Adipocyte (in vitro differentiated cells): ENCODE results near the gene GTPBP4.
"Not testable (repeated sequence)": the region's sequence is repeated elsewhere in the genome, so short reads cannot be mapped to it uniquely, and the experiment has no call there.

Source experiments
- DNase-seq: peaks from one replicate; pipeline ENCODE4 v3.0.0-alpha.2; 2015; ENCODE audit warnings: low read depth
- H3K27me3 ChIP-seq: replicated peaks from 2 replicates; pipeline ENCODE4 v1.7.0; 2013; ENCODE audit warnings: mild to moderate bottlenecking, low read length, moderate library complexity; ENCODE audit not compliant: control insufficient read depth, insufficient read depth
- H3K36me3 ChIP-seq: 2 replicates; pipeline ENCODE4 v1.7.0; 2013; ENCODE audit warnings: low read length, mild to moderate bottlenecking, moderate library complexity; ENCODE audit not compliant: control insufficient read depth, insufficient read depth, severe bottlenecking
- H3K4me1 ChIP-seq: 2 replicates; pipeline ENCODE4 v1.7.0; 2013; ENCODE audit warnings: mild to moderate bottlenecking, low read length, moderate library complexity; ENCODE audit not compliant: control insufficient read depth, insufficient read depth
- H3K4me3 ChIP-seq: 2 replicates; pipeline ENCODE4 v1.7.0; 2013; ENCODE audit warnings: mild to moderate bottlenecking, low read length, moderate library complexity
- H3K9ac ChIP-seq: 2 replicates; pipeline ENCODE4 v1.7.0; 2013; ENCODE audit warnings: mild to moderate bottlenecking, low read length, moderate library complexity
- H3K9me3 ChIP-seq: 2 replicates; pipeline ENCODE4 v1.7.0; 2013; ENCODE audit warnings: mild to moderate bottlenecking, low read length, moderate library complexity; ENCODE audit not compliant: control insufficient read depth

GTPBP4 gene

DNA sequence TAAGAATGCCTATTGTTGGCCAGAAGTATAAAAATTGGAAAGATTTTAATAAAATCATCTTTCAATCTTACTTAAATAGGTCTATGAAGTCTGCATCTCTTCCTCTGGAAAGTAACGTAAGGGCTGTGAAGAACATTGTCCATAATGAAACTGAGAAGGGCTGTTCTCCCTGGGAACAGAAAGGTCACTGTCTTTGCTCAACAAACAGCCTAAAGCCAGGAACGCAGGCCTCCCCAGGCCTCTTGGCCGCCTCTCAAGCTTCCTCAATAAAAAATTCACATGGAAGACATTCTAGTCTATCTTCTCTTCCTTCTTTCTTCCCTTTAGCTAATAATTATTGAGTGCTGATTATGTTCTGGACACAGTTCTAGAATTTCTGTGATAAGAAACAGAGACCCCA lies 46.5 kb downstream of the GTPBP4 start:
- DNase-seq = no peak
- Histone ChIP-seq H3K36me3 (peaks cover 28% of the 10 kb centered on the region), H3K4me3 (no peak overlapping the region), H3K4me1 (peaks cover 15% of the 10 kb centered on the region), H3K9me3 (no peaks in the 10 kb centered on the region), H3K27me3 (no peaks in the 10 kb centered on the region), H3K9ac (no peak overlapping the region)

- no peak for DNase-seq
- no peaks in the 10 kb centered on the region for H3K9me3 ChIP-seq
- H3K36me3 ChIP-seq = peaks cover 33% of the 10 kb centered on the region
- no peak overlapping the region for H3K4me3 ChIP-seq
- no peaks in the 10 kb centered on the region for H3K27me3 ChIP-seq
- H3K4me1 ChIP-seq = peaks cover 15% of the 10 kb centered on the region
- no peak overlapping the region for H3K9ac ChIP-seq
These were observed 47.0 kb downstream of the GTPBP4 start for GRCh38 chr10:1035201-1035600.

GRCh38 chr10:1036341-1036791 lies 48.1 kb downstream of the GTPBP4 start:
- no peaks in the 10 kb centered on the region for H3K9me3 ChIP-seq
- peaks cover 15% of the 10 kb centered on the region for H3K4me1 ChIP-seq
- no peaks in the 10 kb centered on the region for H3K27me3 ChIP-seq
- H3K4me3 ChIP-seq = no peak overlapping the region
- H3K9ac ChIP-seq = no peak overlapping the region
- DNase-seq = no peak
- peaks cover 44% of the 10 kb centered on the region for H3K36me3 ChIP-seq

GRCh38 chr10:1037098-1037497 lies 48.9 kb downstream of the GTPBP4 start:
- peaks cover 15% of the 10 kb centered on the region for H3K4me1 ChIP-seq
- H3K36me3 ChIP-seq = peaks cover 52% of the 10 kb centered on the region
- DNase-seq = no peak
- no peaks in the 10 kb centered on the region for H3K27me3 ChIP-seq
- H3K4me3 ChIP-seq = no peak overlapping the region
- H3K9me3 ChIP-seq = no peaks in the 10 kb centered on the region
- no peak overlapping the region for H3K9ac ChIP-seq

DNA sequence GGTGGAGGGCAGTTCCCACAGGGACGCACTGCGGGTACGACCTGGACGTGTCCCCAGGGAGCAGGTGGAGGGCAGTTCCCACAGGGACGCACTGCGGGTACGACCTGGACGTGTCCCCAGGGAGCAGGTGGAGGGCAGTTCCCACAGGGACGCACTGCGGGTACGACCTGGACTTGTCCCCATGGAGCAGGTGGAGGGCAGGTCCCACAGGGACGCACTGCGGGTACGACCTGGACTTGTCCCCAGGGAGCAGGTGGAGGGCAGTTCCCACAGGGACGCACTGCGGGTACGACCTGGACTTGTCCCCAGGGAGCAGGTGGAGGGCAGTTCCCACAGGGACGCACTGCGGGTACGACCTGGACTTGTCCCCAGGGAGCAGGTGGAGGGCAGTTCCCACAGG lies 50.5 kb downstream of the GTPBP4 start:
- H3K27me3 ChIP-seq, DNase-seq: not testable (repeated sequence)

DNA sequence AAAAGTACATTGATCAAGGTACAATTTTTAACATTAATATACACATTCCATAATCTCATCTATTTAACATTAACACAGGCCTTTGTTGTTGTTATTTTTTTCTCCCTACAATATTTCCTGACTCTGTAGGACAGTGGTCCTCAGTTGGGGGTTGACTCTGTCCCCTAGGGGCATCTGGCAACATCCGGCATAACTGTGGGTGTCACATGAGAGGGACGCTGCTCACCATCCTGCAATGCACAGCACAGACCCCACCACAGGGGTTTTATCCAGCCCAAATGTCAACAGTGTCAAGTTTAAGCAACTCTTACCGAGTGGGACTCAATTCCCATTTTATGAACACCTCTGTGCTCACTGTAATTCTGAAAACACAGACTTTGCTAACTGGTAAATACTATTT lies 51.9 kb downstream of the GTPBP4 start:
- H3K9me3 ChIP-seq = no peaks in the 10 kb centered on the region
- H3K4me3 ChIP-seq = no peak overlapping the region
- no peak overlapping the region for H3K9ac ChIP-seq
- DNase-seq = no peak
- H3K27me3 ChIP-seq = no peaks in the 10 kb centered on the region
- peaks cover 31% of the 10 kb centered on the region for H3K4me1 ChIP-seq
- peaks cover 73% of the 10 kb centered on the region for H3K36me3 ChIP-seq

More for the DNA sequence above, 50.5 kb downstream of the GTPBP4 start:
- not testable (repeated sequence) for H3K9ac ChIP-seq, H3K9me3 ChIP-seq, H3K4me3 ChIP-seq
- H3K36me3 ChIP-seq = peaks cover 68% of the 10 kb centered on the region
- H3K4me1 ChIP-seq = peaks cover 23% of the 10 kb centered on the region

DNA sequence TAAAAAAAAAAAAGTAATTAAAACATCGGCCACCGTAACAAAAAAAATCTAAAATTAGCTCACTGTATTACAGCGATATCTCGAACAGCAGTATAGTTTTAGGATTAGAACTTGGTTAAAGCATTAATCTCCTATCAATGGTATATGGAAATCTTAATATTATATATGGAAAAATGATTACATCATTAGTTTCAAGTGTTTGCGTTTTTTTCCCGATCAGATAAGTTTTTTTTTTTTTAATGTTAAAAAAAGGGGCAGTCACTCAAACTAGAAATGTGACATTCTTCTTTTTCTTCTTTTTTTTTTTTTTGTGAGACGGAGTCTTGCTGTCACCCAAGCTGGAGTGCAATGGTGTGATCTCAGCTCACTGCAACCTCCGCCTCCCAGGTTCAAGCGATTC lies 53.3 kb downstream of the GTPBP4 start:
- Histone ChIP-seq H3K9me3 (no peaks in the 10 kb centered on the region), H3K9ac (no peak overlapping the region), H3K27me3 (no peaks in the 10 kb centered on the region), H3K36me3 (peaks cover 73% of the 10 kb centered on the region), H3K4me1 (peaks cover 34% of the 10 kb centered on the region), H3K4me3 (no peak overlapping the region)
- DNase-seq = no peak

- Histone ChIP-seq H3K36me3 (peaks cover 54% of the 10 kb centered on the region), H3K9ac (no peak overlapping the region), H3K4me1 (peaks cover 34% of the 10 kb centered on the region), H3K27me3 (no peaks in the 10 kb centered on the region), H3K4me3 (peak overlapping the region; percentile 73), H3K9me3 (no peaks in the 10 kb centered on the region)
- no peak for DNase-seq
These were observed 55.3 kb downstream of the GTPBP4 start for GRCh38 chr10:1043532-1043995.

GRCh38 chr10:1044146-1044545 lies 55.9 kb downstream of the GTPBP4 start:
- Histone ChIP-seq H3K27me3 (no peaks in the 10 kb centered on the region), H3K36me3 (peaks cover 51% of the 10 kb centered on the region), H3K4me1 (peaks cover 34% of the 10 kb centered on the region), H3K9ac (peak overlapping the region; percentile 34), H3K9me3 (no peaks in the 10 kb centered on the region), H3K4me3 (peak overlapping the region; percentile 73)
- DNase-seq = no peak

- Histone ChIP-seq H3K4me1 (peaks cover 31% of the 10 kb centered on the region), H3K4me3 (peak overlapping the region; percentile 73), H3K9ac (peak overlapping the region; percentile 34), H3K27me3 (no peaks in the 10 kb centered on the region), H3K9me3 (no peaks in the 10 kb centered on the region), H3K36me3 (peaks cover 42% of the 10 kb centered on the region)
- DNase-seq = no peak
These were observed 56.7 kb downstream of the GTPBP4 start for GRCh38 chr10:1044964-1045363.

DNA sequence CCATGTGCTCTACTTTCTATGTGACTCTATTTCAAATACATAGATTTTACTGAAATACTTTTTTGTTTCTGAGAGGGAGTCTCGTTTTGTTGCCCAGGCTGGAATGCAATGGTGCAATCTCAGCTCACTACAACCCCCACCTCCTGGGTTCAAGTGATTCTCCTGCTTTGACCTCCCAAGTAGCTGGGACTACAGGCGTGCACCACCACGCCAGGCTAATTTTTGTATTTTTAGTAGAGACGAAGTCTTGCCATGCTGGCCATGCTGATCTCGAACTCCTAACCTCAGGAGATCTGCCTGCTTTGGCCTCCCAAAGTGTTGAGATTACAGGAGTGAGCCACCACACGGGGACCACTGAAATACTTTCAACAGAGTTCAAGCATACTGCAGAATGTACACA lies 57.2 kb downstream of the GTPBP4 start:
- peak overlapping the region; percentile 10 for H3K9ac ChIP-seq
- H3K9me3 ChIP-seq = no peaks in the 10 kb centered on the region
- peaks cover 38% of the 10 kb centered on the region for H3K36me3 ChIP-seq
- DNase-seq = no peak
- H3K27me3 ChIP-seq = no peaks in the 10 kb centered on the region
- peaks cover 35% of the 10 kb centered on the region for H3K4me1 ChIP-seq
- H3K4me3 ChIP-seq = peak overlapping the region; percentile 73

GRCh38 chr10:1047937-1048336 lies 59.7 kb downstream of the GTPBP4 start:
- Histone ChIP-seq H3K36me3 (peaks cover 28% of the 10 kb centered on the region), H3K9me3 (no peaks in the 10 kb centered on the region), H3K4me3 (peak overlapping the region; percentile 99), H3K27me3 (no peaks in the 10 kb centered on the region), H3K9ac (peak overlapping the region; percentile 93), H3K4me1 (peaks cover 47% of the 10 kb centered on the region)
- DNase-seq = peak; percentile 52
